Neuronal stem cell (in vitro differentiated cells): Measurements from ENCODE around the gene LOXHD1.
A peak's percentile ranks its signal among the peaks of the same experiment; 100 is the strongest.

Experiments
- DNase-seq: peaks from one replicate; pipeline ENCODE4 v3.0.0-alpha.2; 2013; ENCODE audit warnings: low spot score
- H2AFZ ChIP-seq: one replicate; pipeline ENCODE4 v1.6.1; 2013; ENCODE audit warnings: mild to moderate bottlenecking, low read length, inconsistent platforms
- H2AK5ac ChIP-seq: 2 replicates; pipeline ENCODE4 v1.6.1; 2013; ENCODE audit warnings: low read depth, mild to moderate bottlenecking, inconsistent platforms, low read length, moderate library complexity, mixed read lengths
- H2BK120ac ChIP-seq: 2 replicates; pipeline ENCODE4 v1.6.1; 2013; ENCODE audit warnings: low read depth, mild to moderate bottlenecking, inconsistent platforms, low read length, moderate library complexity, mixed read lengths
- H2BK12ac ChIP-seq: one replicate; pipeline ENCODE4 v1.6.1; 2013; ENCODE audit warnings: low read length, inconsistent platforms
- H2BK15ac ChIP-seq: 2 replicates; pipeline ENCODE4 v1.6.1; 2013; ENCODE audit warnings: mild to moderate bottlenecking, low read length, inconsistent platforms, mixed read lengths
- H2BK5ac ChIP-seq: one replicate; pipeline ENCODE4 v1.6.1; 2013; ENCODE audit warnings: inconsistent platforms, mild to moderate bottlenecking, low read length, moderate library complexity
- H3K14ac ChIP-seq: one replicate; pipeline ENCODE4 v1.6.1; 2013; ENCODE audit warnings: low read length, inconsistent platforms
- H3K18ac ChIP-seq: 2 replicates; pipeline ENCODE4 v1.6.1; 2013; ENCODE audit warnings: low read length, inconsistent platforms
- H3K23ac ChIP-seq: 2 replicates; pipeline ENCODE4 v1.6.1; 2013; ENCODE audit warnings: low read depth, mild to moderate bottlenecking, mixed read lengths, low read length, inconsistent platforms; ENCODE audit not compliant: poor library complexity
- H3K27ac ChIP-seq: replicated peaks from 3 replicates; pipeline ENCODE4 v1.5.1; 2013; ENCODE audit warnings: low read length, inconsistent platforms
- H3K27me3 ChIP-seq, 3 experiments: 2 replicates each; pipeline ENCODE4 v1.6.1; 2013; ENCODE audit warnings: low read length in 3 of 3, mild to moderate bottlenecking in 2 of 3, inconsistent platforms in 1 of 3, low read depth in 1 of 3, mixed read lengths in 1 of 3, moderate library complexity in 1 of 3; ENCODE audit not compliant: control insufficient read depth in 3 of 3, insufficient read depth in 3 of 3
- H3K36me3 ChIP-seq, 2 donors: replicated peaks in 1 of 2; 2 replicates each; pipeline ENCODE4 v1.6.1; 2013; ENCODE audit warnings: low read length in 2 of 2; ENCODE audit not compliant: control insufficient read depth in 2 of 2, insufficient read depth in 2 of 2
- H3K4ac ChIP-seq: 2 replicates; pipeline ENCODE4 v1.6.1; 2013; ENCODE audit warnings: inconsistent platforms, mild to moderate bottlenecking, low read length, moderate library complexity
- H3K4me1 ChIP-seq, 2 donors: 1 replicate in 1 of 2; 2 replicates in 1 of 2; pipeline ENCODE4 v1.6.1; 2013; ENCODE audit warnings: low read length in 2 of 2, low read depth in 1 of 2; ENCODE audit not compliant: control insufficient read depth in 2 of 2, insufficient read depth in 1 of 2
- H3K4me2 ChIP-seq: one replicate; pipeline ENCODE4 v1.6.1; 2013; ENCODE audit warnings: mild to moderate bottlenecking, low read length, inconsistent platforms; ENCODE audit not compliant: insufficient read depth, poor library complexity, severe bottlenecking
- H3K4me3 ChIP-seq, 2 donors: 2 replicates each; pipeline ENCODE4 v1.5.1; 2013; ENCODE audit warnings: low read length in 2 of 2, mild to moderate bottlenecking in 2 of 2, inconsistent platforms in 1 of 2, moderate library complexity in 1 of 2
- H3K79me1 ChIP-seq: one replicate; pipeline ENCODE4 v1.6.1; 2013; ENCODE audit warnings: low read depth, mild to moderate bottlenecking, inconsistent platforms, low read length, moderate library complexity
- H3K9ac ChIP-seq: one replicate; pipeline ENCODE4 v1.6.1; 2013; ENCODE audit warnings: mild to moderate bottlenecking, low read depth, low read length, inconsistent platforms; ENCODE audit not compliant: poor library complexity
- H3K9me3 ChIP-seq, 2 donors: replicated peaks in 1 of 2; 2 replicates each; pipeline versions ENCODE3 to v1.6.1; 2013; ENCODE audit warnings: low read length in 2 of 2, mild to moderate bottlenecking in 2 of 2, inconsistent platforms in 1 of 2, low read depth in 1 of 2, mixed read lengths in 1 of 2, moderate library complexity in 1 of 2; ENCODE audit not compliant: control insufficient read depth in 2 of 2, insufficient read depth in 1 of 2
- H4K8ac ChIP-seq: one replicate; pipeline ENCODE4 v1.6.1; 2013; ENCODE audit warnings: low read depth, mild to moderate bottlenecking, inconsistent platforms, low read length, moderate library complexity
- H4K91ac ChIP-seq: one replicate; pipeline ENCODE4 v1.6.1; 2013; ENCODE audit warnings: low read length, low read depth, mild to moderate bottlenecking, inconsistent platforms; ENCODE audit not compliant: poor library complexity
- WGBS, 2 donors: extraction: QIAGEN DNeasy Blood & Tissue Kit; methylation state at CpG; one replicate each; pipeline ENCODE4 v1.1.7; 2013; ENCODE audit warnings: missing lambda C conversion rate in 2 of 2, mixed read lengths in 1 of 2; ENCODE audit not compliant: insufficient read length in 2 of 2, insufficient replicate concordance in 1 of 2; ENCODE audit errors: extremely low coverage in 2 of 2; 5-methylcytosine and 5-hydroxymethylcytosine counted together

LOXHD1 gene

DNA sequence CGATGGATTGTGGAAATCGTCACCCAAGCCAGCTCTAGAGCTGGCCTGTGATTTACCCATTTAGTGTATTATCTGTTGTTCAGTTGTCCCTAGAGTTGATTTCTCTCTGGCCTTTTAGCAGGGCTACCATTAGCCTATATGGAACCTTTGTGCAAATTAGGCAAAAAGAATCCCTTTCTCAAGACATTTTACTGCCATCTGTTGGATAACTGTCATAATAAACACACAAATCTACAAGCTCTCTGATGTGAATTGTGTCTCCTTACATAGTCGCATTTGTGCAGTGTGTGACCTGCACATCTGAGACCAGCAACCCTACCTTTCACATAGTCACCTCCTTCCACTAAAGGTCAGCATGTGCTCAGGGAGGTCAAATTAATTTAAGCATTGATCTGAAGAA is 34.0 kb downstream of the LOXHD1 start:
- no CpG with 5 or more reads among the region's 3 CpGs for WGBS, 2 donors
- Histone ChIP-seq H3K36me3 (no peaks in the 10 kb centered on the region), H3K4me3 (no peak overlapping the region), H4K91ac (no peak overlapping the region), H2AFZ (peak overlapping the region; percentile 78), H3K4me2 (no peak overlapping the region), H3K9me3 (no peaks in the 10 kb centered on the region), H2BK120ac (no peak overlapping the region), H2BK15ac (no peak overlapping the region), H3K14ac (no peak overlapping the region), H3K27me3 (peaks cover 0 to 2% (median 0%) of the 10 kb centered on the region in 3 experiments), H2BK12ac (no peak overlapping the region), H3K4me1 (peaks cover 2 to 4% of the 10 kb centered on the region in 2 donors), H3K18ac (no peak overlapping the region), H3K4ac (no peak overlapping the region), H3K27ac (no peak overlapping the region), H2BK5ac (no peak overlapping the region), H3K9ac (no peak overlapping the region), H2AK5ac (no peak overlapping the region), H3K23ac (no peak overlapping the region), H4K8ac (no peak overlapping the region), H3K79me1 (no peaks in the 10 kb centered on the region)
- DNase-seq: no peak

DNA sequence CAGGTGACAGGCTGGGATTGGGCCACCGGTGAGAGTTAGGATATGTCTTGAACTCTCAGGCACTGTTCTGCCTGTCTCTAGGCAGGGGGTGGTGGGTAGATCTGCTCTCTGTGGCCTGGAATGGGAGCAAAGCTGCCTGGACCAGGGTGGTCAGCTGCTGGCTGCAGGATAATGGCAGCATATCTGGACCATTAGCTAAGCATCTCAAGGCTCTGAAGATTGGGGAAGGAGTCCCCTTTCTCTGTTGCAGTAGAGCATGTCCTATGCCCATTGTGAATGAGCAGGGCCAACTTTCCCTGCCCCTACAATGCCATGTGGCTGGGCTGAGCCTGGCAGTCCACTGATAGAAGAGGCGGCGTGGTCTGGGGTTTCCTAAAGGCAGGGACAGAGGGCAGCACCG is 34.6 kb downstream of the LOXHD1 start:
- Histone ChIP-seq H2BK12ac (no peak overlapping the region), H3K9ac (no peak overlapping the region), H4K8ac (no peak overlapping the region), H3K79me1 (no peaks in the 10 kb centered on the region), H3K14ac (no peak overlapping the region), H2BK120ac (no peak overlapping the region), H3K9me3 (no peaks in the 10 kb centered on the region), H3K27ac (no peak overlapping the region), H3K4me3 (no peak overlapping the region), H2AK5ac (no peak overlapping the region), H3K4ac (no peak overlapping the region), H2AFZ (no peak overlapping the region), H4K91ac (no peak overlapping the region), H3K4me1 (peaks cover 2 to 4% of the 10 kb centered on the region in 2 donors), H3K23ac (no peak overlapping the region), H3K4me2 (no peak overlapping the region), H3K27me3 (no peaks in the 10 kb centered on the region), H3K18ac (no peak overlapping the region), H3K36me3 (no peaks in the 10 kb centered on the region), H2BK15ac (no peak overlapping the region), H2BK5ac (no peak overlapping the region)
- no peak for DNase-seq
- no CpG with 5 or more reads among the region's 4 CpGs for WGBS, 2 donors

DNA sequence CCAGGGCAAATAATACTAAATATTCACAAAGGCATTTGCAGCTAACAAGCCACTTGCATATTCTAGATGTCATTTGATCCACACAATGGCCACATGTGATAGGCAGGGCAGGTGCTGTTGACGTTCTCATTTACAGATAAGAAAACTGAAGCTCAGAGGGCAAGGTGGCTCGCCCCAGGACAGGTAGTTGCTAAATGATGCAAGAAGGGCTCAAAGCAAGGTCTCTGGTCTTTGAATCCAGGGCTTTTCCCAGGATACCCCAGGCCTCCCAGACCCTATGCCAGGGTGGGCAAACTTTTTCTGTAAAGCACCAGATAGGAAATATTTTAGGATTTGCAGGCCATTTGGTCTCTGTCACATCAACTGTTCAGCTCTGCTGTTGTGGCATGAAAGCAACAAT is 35.1 kb downstream of the LOXHD1 start:
- Histone ChIP-seq H4K8ac (no peak overlapping the region), H3K27me3 (no peaks in the 10 kb centered on the region), H2AK5ac (no peak overlapping the region), H3K4me3 (no peak overlapping the region), H3K9ac (no peak overlapping the region), H3K23ac (no peak overlapping the region), H2BK5ac (no peak overlapping the region), H3K9me3 (no peaks in the 10 kb centered on the region), H4K91ac (no peak overlapping the region), H2BK12ac (no peak overlapping the region), H3K4ac (no peak overlapping the region), H3K27ac (no peak overlapping the region), H3K36me3 (no peaks in the 10 kb centered on the region), H3K4me1 (peaks cover 2 to 4% of the 10 kb centered on the region in 2 donors), H3K18ac (no peak overlapping the region), H2BK15ac (no peak overlapping the region), H2AFZ (no peak overlapping the region), H3K14ac (no peak overlapping the region), H3K79me1 (no peaks in the 10 kb centered on the region), H3K4me2 (no peak overlapping the region), H2BK120ac (no peak overlapping the region)
- no CpG with 5 or more reads among the region's 2 CpGs for WGBS, 2 donors
- no peak for DNase-seq

DNA sequence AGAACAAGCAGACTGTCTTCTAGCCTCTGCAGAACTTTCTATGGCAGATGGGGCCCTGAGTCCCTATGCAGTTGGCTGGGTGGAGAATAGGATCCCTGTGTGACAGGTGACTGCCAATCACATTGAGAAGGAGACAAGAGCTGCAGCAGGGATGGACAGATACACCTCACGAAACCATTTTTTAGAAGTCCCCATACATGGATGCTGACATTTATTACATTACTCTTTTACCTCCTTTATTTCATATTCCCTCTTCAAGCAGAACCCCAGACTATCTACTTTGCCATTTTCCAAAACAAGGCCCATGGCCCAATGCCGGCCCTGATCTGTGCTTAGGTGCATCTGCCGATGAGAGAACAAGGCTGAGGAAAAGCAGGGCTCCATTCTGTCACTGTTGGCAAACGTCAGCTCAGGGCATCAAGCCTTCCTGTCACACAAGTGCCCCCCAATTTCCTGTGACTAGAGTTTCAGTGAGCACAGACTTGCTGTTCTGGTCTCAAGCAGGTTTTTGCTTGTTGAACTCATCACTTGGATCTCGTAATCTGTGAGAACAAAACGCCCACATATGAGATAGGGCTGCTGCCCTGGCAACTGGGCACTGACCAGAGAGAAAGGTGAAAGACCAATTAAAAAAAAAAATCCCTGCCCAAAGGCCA is 35.8 kb downstream of the LOXHD1 start:
- WGBS, 2 donors: no CpG with 5 or more reads among the region's 6 CpGs
- Histone ChIP-seq H4K91ac (no peak overlapping the region), H3K36me3 (no peaks in the 10 kb centered on the region), H3K14ac (no peak overlapping the region), H3K9ac (no peak overlapping the region), H2BK5ac (no peak overlapping the region), H2BK15ac (no peak overlapping the region), H2BK120ac (no peak overlapping the region), H3K79me1 (no peaks in the 10 kb centered on the region), H3K4ac (no peak overlapping the region), H3K4me2 (no peak overlapping the region), H2AFZ (no peak overlapping the region), H3K23ac (no peak overlapping the region), H3K4me3 (no peak overlapping the region), H3K9me3 (no peaks in the 10 kb centered on the region), H3K4me1 (peaks cover 2 to 4% of the 10 kb centered on the region in 2 donors), H2AK5ac (no peak overlapping the region), H3K27ac (no peak overlapping the region), H4K8ac (no peak overlapping the region), H3K18ac (no peak overlapping the region), H3K27me3 (no peaks in the 10 kb centered on the region), H2BK12ac (no peak overlapping the region)
- no peak for DNase-seq
